GM12872 (cell line): ENCODE measurements around the gene PSD.

Source experiments
- TF ChIP-seq, protein P1 (sequence below): IDR thresholded peaks from 3 replicates; pipeline ENCODE4 v1.5.1; 2011; ENCODE audit warnings: low read depth, mild to moderate bottlenecking, low read length, moderate library complexity; ENCODE audit not compliant: insufficient read depth

PSD gene

GRCh38 chr10:102403115-102403514, 15.5 kb downstream of the PSD start:
- TF ChIP-seq, protein P1, sequence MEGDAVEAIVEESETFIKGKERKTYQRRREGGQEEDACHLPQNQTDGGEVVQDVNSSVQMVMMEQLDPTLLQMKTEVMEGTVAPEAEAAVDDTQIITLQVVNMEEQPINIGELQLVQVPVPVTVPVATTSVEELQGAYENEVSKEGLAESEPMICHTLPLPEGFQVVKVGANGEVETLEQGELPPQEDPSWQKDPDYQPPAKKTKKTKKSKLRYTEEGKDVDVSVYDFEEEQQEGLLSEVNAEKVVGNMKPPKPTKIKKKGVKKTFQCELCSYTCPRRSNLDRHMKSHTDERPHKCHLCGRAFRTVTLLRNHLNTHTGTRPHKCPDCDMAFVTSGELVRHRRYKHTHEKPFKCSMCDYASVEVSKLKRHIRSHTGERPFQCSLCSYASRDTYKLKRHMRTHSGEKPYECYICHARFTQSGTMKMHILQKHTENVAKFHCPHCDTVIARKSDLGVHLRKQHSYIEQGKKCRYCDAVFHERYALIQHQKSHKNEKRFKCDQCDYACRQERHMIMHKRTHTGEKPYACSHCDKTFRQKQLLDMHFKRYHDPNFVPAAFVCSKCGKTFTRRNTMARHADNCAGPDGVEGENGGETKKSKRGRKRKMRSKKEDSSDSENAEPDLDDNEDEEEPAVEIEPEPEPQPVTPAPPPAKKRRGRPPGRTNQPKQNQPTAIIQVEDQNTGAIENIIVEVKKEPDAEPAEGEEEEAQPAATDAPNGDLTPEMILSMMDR, result no peak

GRCh38 chr10:102402512-102402896, 16.1 kb downstream of the PSD start:
- TF ChIP-seq, protein P1, result no peak

DNA sequence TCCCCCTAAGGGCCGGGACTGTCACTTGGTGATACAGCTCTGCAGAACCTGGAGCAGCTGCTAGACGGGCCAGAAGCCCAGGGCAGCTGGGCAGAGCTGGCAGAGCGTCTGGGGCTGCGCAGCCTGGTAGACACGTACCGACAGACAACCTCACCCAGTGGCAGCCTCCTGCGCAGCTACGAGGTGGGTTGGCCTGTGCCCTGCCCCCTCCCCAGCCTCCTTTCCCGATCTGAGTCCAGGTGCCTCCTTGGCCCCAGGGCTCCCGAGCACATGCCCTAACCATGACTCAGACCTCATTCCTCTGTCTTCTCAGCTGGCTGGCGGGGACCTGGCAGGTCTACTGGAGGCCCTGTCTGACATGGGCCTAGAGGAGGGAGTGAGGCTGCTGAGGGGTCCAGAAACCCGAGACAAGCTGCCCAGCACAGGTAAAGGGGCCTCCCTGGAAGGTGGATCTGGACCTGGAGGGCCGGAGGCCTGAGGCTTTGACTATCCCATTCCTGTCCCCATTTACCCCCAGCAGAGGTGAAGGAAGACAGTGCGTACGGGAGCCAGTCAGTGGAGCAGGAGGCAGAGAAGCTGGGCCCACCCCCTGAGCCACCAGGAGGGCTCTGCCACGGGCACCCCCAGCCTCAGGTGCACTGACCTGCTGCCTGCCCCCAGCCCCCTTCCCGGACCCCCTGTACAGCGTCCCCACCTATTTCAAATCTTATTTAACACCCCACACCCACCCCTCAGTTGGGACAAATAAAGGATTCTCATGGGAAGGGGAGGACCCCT, 16.7 kb downstream of the PSD start:
- TF ChIP-seq, protein P1, result no peak

DNA sequence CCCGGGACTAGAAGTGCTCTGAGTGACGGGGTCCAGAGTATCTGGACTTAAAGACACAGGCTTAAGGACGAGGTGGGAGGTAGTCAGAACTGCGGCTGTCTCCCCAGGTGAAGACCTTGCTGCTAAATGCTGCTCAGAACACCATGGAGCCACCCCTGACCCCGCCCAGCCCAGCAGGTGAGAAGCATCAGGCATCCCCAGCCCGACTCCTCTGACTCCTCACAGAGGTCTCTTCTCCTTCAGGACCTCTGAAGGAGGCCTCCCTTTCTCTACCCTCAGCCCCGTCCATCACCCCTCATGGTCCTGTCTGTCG, 17.3 kb downstream of the PSD start:
- TF ChIP-seq, protein P1, result no peak

- TF ChIP-seq, protein P1, result no peak
Measured at GRCh38 chr10:102400598-102401341, 17.8 kb downstream of the PSD start.

DNA sequence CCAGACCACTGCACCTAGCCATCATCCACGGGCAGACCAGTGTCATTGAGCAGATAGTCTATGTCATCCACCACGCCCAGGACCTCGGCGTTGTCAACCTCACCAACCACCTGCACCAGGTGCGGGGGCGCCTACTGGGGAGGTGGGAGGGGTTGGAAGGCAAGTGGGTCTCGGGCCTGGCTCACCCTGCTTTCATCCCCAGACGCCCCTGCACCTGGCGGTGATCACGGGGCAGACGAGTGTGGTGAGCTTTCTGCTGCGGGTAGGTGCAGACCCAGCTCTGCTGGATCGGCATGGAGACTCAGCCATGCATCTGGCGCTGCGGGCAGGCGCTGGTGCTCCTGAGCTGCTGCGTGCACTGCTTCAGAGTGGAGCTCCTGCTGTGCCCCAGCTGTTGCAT, 18.5 kb downstream of the PSD start:
- TF ChIP-seq, protein P1, result no peak

GRCh38 chr10:102399217-102400021, 19.2 kb downstream of the PSD start:
- TF ChIP-seq, protein P1, result peak; percentile 91
